Measurements from ENCODE around the gene HEXA.
A peak's percentile ranks its signal among the peaks of the same experiment; 100 is the strongest.
"Not testable (repeated sequence)": the region's sequence is repeated elsewhere in the genome, so short reads cannot be mapped to it uniquely, and the experiment has no call there.

Gene HEXA

GRCh38 chr15:72375846-72376581, at the start of gene HEXA:
HEXA (minus strand) TSS chr15:72376014; CDS start chr15:72375972, 42 bp downstream.
- DNase-seq (ENCODE audit: low spot score), result peak; percentile 98

GRCh38 chr15:72423256-72423655, 47.4 kb upstream of the HEXA start:
- no peak for DNase-seq (ENCODE audit: low spot score)

DNA sequence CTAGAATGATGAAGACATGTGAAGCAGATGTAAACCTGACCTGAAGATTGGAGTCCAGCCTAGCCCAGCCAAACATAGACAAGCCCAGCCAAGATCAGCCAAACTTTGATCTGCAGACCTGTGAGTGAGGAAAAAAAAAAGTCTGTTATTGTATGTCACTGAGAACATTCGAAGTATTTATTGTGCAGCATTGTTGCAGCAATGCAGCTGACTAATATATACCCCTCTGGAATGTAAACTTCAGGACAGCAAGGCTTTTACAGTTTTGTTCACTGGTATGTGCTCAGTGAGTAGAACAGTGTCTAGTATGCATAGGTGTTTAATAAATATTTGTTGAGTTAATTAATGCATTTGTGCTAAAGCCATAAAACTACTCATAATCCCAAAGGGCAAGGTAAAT, 45.7 kb upstream of the HEXA start:
- DNase-seq (ENCODE audit: low spot score), result no peak

DNA sequence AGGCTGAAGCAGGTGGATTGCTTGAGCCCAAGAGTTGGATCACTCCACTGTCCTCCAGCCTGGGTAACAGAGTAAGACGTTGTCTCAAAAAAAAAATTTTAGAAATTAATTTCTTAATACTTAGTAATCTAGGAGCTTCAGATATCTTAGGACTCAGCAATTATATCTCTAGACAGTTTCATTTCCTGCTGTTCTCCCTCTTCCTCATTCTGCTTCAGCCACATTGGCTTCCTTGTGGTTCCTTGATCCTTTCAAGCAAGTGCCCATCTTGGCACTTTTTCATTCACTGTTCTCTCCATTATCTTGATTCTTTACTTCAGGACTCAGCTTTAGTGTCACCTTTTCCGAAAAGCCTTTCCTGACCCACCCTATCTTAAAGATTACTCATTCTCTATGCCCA, 44.8 kb upstream of the HEXA start:
- DNase-seq (ENCODE audit: low spot score), result no peak

- not testable (repeated sequence) for DNase-seq (ENCODE audit: low spot score)
Observed at GRCh38 chr15:72419768-72420167, 44.0 kb upstream of the HEXA start.

DNA sequence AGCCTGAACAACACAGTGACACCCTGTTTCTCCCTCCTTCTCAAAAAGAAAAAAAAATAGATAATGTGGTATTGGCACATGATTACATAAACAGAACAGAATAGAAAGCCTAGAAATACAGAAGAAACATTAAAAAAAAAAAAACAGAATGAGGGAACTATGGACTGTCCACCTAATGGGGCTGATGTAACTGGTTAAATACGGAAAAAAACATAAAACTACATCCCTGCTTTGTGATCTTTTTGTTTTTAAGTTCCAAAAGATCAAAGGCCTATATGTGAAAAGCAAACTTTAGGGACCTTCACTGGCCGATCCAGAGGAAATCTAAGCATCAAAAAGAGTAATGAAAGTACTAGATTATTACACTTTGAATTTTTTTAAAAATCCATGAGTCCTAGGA, 39.5 kb upstream of the HEXA start:
- no peak for DNase-seq (ENCODE audit: low spot score)

- DNase-seq (ENCODE audit: low spot score), result not testable (repeated sequence)
Observed at GRCh38 chr15:72413337-72413736, 37.5 kb upstream of the HEXA start.

GRCh38 chr15:72411544-72411943, 35.7 kb upstream of the HEXA start:
- DNase-seq (ENCODE audit: low spot score), result no peak

DNA sequence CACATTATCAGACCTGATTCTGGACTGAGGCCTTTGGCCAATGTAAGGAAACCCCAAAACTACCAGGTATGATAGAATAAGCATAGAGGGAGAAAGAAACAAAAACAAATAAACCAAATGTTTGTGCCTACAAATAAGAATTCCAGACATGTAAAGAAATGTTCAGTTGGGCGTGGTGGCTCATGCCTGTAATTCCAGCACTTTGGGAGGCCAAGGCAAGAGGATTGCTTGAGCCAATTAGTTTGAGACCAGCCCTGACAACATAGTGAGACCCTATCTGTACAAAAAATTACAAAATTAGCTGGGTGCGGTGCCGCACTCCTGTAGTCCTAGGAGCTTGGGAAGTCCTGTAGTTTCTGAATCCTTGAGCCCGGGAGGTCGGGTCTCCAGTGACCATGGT, 35.3 kb upstream of the HEXA start:
- no peak for DNase-seq (ENCODE audit: low spot score)

- DNase-seq (ENCODE audit: low spot score), result no peak
Observed at GRCh38 chr15:72406936-72407335, 31.1 kb upstream of the HEXA start.

GRCh38 chr15:72404841-72405240, 29.0 kb upstream of the HEXA start:
- no peak for DNase-seq (ENCODE audit: low spot score)

GRCh38 chr15:72404356-72404755, 28.5 kb upstream of the HEXA start:
- no peak for DNase-seq (ENCODE audit: low spot score)

DNA sequence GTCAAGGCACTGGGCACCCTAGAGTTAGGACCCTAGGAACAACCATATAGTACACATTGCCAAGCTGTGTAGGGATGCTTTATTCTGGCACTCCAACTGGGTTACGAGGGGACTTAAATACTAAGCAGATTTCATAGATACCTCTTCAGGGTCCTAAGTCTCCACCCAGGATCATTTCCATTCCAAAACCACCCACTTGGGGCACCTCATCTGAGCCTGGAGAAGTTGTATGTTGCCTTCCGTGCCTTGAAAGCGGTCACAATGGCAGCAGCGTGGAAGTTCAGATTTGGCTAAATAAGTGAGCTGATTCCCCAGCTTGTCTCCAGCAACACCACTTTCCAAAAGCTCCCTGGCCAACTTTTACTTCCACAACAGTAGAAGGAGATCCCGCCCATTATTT, 26.9 kb upstream of the HEXA start:
- DNase-seq (ENCODE audit: low spot score), result no peak

DNA sequence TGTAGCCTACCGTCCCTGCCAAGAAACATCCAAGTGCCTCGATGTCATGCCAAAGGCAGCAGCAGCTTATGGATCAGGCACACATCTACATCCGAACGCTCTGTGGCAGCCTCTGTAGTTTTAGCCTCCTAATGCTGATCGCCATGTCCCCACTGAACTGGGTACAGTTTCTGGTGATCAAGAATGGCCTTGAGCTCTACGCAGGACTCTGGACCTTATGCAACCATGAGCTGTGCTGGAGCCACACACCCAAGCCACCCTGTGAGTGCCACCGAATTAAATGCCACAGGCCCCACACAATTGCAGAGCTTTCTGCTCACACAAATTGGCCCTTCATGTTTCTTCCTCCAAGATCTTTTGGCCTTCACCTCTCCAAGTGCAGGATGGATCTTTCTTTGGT, 22.8 kb upstream of the HEXA start:
- no peak for DNase-seq (ENCODE audit: low spot score)

GRCh38 chr15:72397796-72398588, 22.2 kb upstream of the HEXA start, which contains the start of gene TMEM202:
TMEM202 (plus strand) TSS chr15:72398305; CDS start chr15:72398327, 22 bp downstream.
- no peak for DNase-seq (ENCODE audit: low spot score)

DNA sequence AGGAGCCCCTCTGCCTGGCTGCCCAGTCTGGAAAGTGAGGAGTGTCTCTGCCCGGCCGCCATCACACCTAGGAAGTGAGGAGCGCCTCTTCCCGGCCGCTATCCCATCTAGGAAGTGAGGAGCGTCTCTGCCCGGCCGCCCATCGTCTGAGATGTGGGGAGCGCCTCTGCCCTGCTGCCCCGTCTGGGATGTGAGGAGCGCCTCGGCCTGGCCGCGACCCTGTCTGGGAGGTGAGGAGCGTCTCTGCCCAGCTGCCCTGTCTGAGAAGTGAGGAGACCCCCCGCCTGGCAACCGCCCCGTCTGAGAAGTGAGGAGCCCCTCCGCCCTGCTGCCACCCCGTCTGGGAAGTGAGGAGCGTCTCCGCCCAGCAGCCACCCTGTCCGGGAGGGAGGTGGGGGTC, 20.5 kb upstream of the HEXA start:
- DNase-seq (ENCODE audit: low spot score), result not testable (repeated sequence)

GRCh38 chr15:72389231-72389630, 13.4 kb upstream of the HEXA start:
- no peak for DNase-seq (ENCODE audit: low spot score)

GRCh38 chr15:72387741-72388140, 11.9 kb upstream of the HEXA start:
- DNase-seq (ENCODE audit: low spot score), result no peak

DNA sequence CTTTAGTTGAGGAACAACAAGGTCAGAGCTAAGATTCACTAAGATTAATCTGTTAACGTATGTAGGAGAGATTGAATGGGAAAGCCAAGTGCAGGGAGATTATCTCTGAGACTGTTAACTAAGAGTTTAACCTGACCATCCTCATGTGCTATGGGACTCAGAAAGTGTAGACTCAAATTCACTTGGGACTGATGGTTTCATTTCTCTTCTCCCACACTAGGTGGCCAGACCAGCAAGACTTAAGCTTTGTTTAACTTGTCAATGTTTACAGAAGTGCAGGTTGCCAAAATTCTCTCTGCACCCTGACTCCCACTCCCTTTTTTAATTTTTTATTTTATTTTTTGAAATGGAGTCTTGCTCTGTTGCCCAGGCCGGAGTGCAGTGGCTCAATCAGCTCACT, 6.3 kb upstream of the HEXA start:
- peak; percentile 28 for DNase-seq (ENCODE audit: low spot score)

GRCh38 chr15:72380743-72381142, 4.9 kb upstream of the HEXA start:
- DNase-seq (ENCODE audit: low spot score), result no peak

GRCh38 chr15:72379856-72380430, 4.1 kb upstream of the HEXA start:
- no peak for DNase-seq (ENCODE audit: low spot score)

DNA sequence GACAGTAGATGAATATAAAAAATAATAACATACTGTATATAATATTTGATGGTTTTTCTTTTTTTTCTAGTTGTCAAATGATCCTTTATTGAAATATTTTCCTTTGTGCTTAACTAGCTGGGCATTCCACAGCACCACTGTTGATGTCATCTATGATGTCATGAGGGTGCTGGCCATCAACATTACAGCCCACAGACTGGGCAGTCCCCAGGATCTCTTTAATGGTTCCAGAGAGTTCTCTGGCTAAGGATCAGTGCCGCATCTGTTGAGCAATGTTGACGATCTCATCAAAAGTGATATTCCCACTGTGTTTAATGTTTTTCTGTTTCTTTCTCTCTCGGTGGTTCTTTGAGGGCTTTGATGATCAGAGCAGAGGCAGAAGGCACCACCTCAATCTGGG, 3.3 kb upstream of the HEXA start:
- DNase-seq (ENCODE audit: low spot score), result not testable (repeated sequence)

DNA sequence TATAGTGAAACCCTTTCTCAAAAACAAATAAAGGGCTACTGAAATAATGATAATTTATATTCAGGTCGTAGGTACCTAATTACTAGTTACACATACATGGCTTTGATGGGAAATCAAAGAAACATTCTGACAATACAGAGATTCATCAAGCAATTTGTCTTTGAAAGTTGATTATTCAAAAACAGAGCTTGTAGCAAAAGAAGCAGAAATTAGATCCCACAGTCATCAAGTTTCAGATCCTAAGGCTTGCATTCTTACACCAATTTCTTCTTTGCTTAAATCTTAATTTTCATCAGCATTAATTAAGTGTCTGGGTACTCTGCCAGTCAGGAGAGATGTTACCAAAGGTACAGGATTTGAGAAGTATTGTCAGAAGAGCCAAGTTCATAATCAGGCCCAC, 1.5 kb upstream of the HEXA start:
- no peak for DNase-seq (ENCODE audit: low spot score)

All from HuH-7 (cell line).